Suprapubic skin (tissue), 4 donors: ENCODE measurements around the gene GTF2A1L.

Experiments
- EP300 ChIP-seq: sonication (generic); formaldehyde crosslinking; IDR thresholded peaks from one replicate; pipeline ENCODE4 v1.6.1; 2017; ENCODE audit warnings: antibody characterized with exemption
- POLR2A ChIP-seq, 2 donors: fragments of 450-650 bp; IDR thresholded peaks; one replicate each; pipeline ENCODE4 v1.6.1; 2017; ENCODE audit warnings: antibody characterized with exemption in 2 of 2, mild to moderate bottlenecking in 2 of 2, moderate library complexity in 2 of 2
- POLR2AphosphoS5 ChIP-seq, 3 donors: sonication (generic); formaldehyde crosslinking; IDR thresholded peaks; one replicate each; pipeline ENCODE4 v1.6.1; 2017; ENCODE audit warnings: antibody characterized with exemption in 3 of 3
- TF ChIP-seq, protein P1 (sequence below), 2 donors: fragments of 200-600 bp in 1 of 2; fragments of 450-650 bp in 1 of 2; sonication (generic) in 1 of 2; IDR thresholded peaks; one replicate each; pipeline ENCODE4 v1.5.1; 2016 to 2019; ENCODE audit warnings: antibody characterized with exemption in 2 of 2, mild to moderate bottlenecking in 1 of 2, moderate library complexity in 1 of 2

DNA sequence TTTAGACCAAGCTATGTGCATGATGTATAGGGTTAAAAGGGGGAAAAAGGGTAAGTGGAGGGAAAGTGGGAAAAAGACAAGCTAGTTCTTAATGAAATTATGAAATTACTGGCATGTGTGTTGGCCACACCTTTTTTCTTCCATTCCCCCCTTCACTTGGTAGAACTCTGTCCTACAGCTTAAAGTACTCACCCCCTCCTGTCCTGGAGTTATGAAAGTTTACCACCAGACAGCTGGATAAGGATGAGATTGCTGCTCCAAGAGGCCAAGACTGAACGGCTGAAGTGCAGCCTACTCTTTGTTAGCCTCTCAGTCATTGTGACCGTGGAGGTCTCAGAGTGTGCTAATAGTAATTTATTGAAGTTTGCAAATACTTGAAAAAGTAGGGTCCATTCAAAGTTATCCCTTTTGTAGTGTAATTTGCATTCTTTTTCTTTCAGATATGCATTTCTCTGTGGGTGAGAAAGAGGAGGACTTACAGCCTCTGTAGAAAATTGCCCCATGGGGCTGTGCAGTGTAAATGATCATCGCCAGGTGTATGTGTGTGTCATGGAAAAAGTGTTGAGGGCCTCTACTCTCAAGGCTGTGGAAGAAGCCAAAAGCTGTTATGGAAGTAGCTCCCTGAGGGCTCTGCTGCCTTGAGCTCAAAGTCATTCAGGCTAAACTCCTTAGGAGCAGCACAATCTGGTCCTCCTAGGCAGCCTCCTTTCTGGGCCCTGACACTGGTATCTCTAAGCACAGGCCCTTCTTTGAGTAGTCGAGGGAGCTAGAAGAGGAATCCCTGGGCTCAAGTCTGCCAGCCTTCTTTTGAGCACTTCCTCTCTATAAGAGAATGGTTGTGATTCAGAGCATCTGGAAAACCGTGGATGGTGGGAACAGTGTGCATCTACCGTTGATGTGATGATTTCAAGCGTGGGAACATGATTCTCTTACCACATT lies 91.7 kb downstream of the GTF2A1L start:
- TF ChIP-seq, protein P1, sequence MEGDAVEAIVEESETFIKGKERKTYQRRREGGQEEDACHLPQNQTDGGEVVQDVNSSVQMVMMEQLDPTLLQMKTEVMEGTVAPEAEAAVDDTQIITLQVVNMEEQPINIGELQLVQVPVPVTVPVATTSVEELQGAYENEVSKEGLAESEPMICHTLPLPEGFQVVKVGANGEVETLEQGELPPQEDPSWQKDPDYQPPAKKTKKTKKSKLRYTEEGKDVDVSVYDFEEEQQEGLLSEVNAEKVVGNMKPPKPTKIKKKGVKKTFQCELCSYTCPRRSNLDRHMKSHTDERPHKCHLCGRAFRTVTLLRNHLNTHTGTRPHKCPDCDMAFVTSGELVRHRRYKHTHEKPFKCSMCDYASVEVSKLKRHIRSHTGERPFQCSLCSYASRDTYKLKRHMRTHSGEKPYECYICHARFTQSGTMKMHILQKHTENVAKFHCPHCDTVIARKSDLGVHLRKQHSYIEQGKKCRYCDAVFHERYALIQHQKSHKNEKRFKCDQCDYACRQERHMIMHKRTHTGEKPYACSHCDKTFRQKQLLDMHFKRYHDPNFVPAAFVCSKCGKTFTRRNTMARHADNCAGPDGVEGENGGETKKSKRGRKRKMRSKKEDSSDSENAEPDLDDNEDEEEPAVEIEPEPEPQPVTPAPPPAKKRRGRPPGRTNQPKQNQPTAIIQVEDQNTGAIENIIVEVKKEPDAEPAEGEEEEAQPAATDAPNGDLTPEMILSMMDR (IDR thresholded peaks at IDR 0.05), result no peak
- no peak for TF ChIP-seq POLR2A (IDR thresholded peaks at IDR 0.05)
- TF ChIP-seq EP300, result no peak
- TF ChIP-seq POLR2AphosphoS5 (IDR thresholded peaks at IDR 0.05), result no peak
